Measurements from ENCODE around the gene LGMN. TPM values are rescaled to one million over a fixed set of nuclear protein-coding genes. Genes with fewer than 3 reads are reported as not detected.

Gene LGMN
- total and polyA plus RNA-seq, 9 of the 15 experiments (the other 6 are each of a cell fraction or from before 2014, with no cell fraction given), result 0.05 to 1.4 (median 0.43) TPM; not detected in 2

- TF ChIP-seq CEBPZ (IDR thresholded peaks at IDR 0.05; ENCODE audit: borderline replicate concordance, low read depth, low read length) (no peak), CEBPB (tag; IDR thresholded peaks at IDR 0.05) (peak; percentile 51; the same call in 1 of the 2 replicates), SETDB1 (IDR thresholded peaks at IDR 0.05; ENCODE audit: low read length) (no peak), SPI1 (IDR thresholded peaks at IDR 0.05; ENCODE audit: borderline replicate concordance, low read depth, low read length) (no peak), CGGBP1 (CRISPR knock-in tag; IDR thresholded peaks at IDR 0.05) (no peak), JUN (IDR thresholded peaks at IDR 0.05; ENCODE audit: borderline replicate concordance, low read depth, low read length) (no peak), JUN (CRISPR knock-in tag; IDR thresholded peaks at IDR 0.05; ENCODE audit: borderline replicate concordance) (no peak), PRPF4 (IDR thresholded peaks at IDR 0.05; ENCODE audit: insufficient read depth, low read depth, low read length, poor library complexity, severe bottlenecking) (no peak), SMARCE1 (IDR thresholded peaks at IDR 0.05) (peak; percentile 22; the same call in 1 of the 2 replicates), SMARCB1 (IDR thresholded peaks at IDR 0.05; ENCODE audit: insufficient read length, low read depth) (no peak), KLF13 (tag; IDR thresholded peaks at IDR 0.05; ENCODE audit: borderline replicate concordance, low read depth) (no peak), ZNF551 (CRISPR knock-in tag; IDR thresholded peaks at IDR 0.05) (no peak), ZFX (CRISPR knock-in tag; IDR thresholded peaks at IDR 0.05) (peak; percentile 51), NR3C1 (CRISPR knock-in tag; IDR thresholded peaks at IDR 0.05) (no peak), CHD4 (IDR thresholded peaks at IDR 0.05; ENCODE audit: insufficient read depth, insufficient replicate concordance, low read depth, low read length, poor library complexity, severe bottlenecking) (no peak), MNT (conservative IDR thresholded peaks at IDR 0.05) (no peak), TCF3 (CRISPR knock-in tag; IDR thresholded peaks at IDR 0.05) (peak; percentile 50; the same call in 1 of the 2 replicates), TRIM28 (IDR thresholded peaks at IDR 0.05) (no peak), HES1 (IDR thresholded peaks at IDR 0.05; ENCODE audit: low read depth) (no peak), ZNF174 (CRISPR knock-in tag; IDR thresholded peaks at IDR 0.05) (no peak)
- TF ChIP-seq, protein P1, sequence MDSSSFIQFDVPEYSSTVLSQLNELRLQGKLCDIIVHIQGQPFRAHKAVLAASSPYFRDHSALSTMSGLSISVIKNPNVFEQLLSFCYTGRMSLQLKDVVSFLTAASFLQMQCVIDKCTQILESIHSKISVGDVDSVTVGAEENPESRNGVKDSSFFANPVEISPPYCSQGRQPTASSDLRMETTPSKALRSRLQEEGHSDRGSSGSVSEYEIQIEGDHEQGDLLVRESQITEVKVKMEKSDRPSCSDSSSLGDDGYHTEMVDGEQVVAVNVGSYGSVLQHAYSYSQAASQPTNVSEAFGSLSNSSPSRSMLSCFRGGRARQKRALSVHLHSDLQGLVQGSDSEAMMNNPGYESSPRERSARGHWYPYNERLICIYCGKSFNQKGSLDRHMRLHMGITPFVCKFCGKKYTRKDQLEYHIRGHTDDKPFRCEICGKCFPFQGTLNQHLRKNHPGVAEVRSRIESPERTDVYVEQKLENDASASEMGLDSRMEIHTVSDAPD (CRISPR knock-in tag; IDR thresholded peaks at IDR 0.05), result no peak
- TF ChIP-seq, protein P2, sequence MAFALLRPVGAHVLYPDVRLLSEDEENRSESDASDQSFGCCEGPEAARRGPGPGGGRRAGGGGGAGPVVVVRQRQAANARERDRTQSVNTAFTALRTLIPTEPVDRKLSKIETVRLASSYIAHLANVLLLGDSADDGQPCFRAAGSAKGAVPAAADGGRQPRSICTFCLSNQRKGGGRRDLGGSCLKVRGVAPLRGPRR (CRISPR knock-in tag; IDR thresholded peaks at IDR 0.05), result no peak
Observed at GRCh38 chr14:92755495-92755894, 7.1 kb upstream of the LGMN start (continued).
